ENCODE results near the gene G3BP2.

GRCh38 chr4:75683482-75684155 lies 10.4 kb upstream of the G3BP2 start:
- TF ChIP-seq CTCF (IDR thresholded peaks at IDR 0.05): no peak
- no peak for TF ChIP-seq POLR2AphosphoS5 (IDR thresholded peaks at IDR 0.05)
- TF ChIP-seq EP300 (IDR thresholded peaks at IDR 0.05): no peak
